CD14-positive monocyte (primary cell): ENCODE data around the gene ASB6. TPM values are rescaled to one million over a fixed set of nuclear protein-coding genes. Genes with fewer than 3 reads are reported as not detected.

Experiments used
- DNase-seq, 3 donors: peaks; one replicate each; pipeline ENCODE4 v3.0.0-alpha.2; 2011 to 2022
- H2AFZ ChIP-seq: 2 replicates; pipeline ENCODE4 v1.6.0; 2012; ENCODE audit warnings: mild to moderate bottlenecking, low read depth, low read length, inconsistent platforms; ENCODE audit not compliant: insufficient read depth, poor library complexity, severe bottlenecking
- H3K27ac ChIP-seq, 2 donors: 1 replicate in 1 of 2; 2 replicates in 1 of 2; pipeline ENCODE4 v1.5.1; 2012 to 2013; ENCODE audit warnings: low read length in 2 of 2, control low read depth in 1 of 2, inconsistent platforms in 1 of 2, low read depth in 1 of 2, mild to moderate bottlenecking in 1 of 2
- H3K27me3 ChIP-seq, 2 donors: one replicate each; pipeline versions ENCODE4 v1.6.0 to v1.6.1; 2011 to 2013; ENCODE audit warnings: low read length in 2 of 2; ENCODE audit not compliant: control insufficient read depth in 2 of 2, insufficient read depth in 2 of 2
- H3K36me3 ChIP-seq, 2 donors: replicated peaks in 1 of 2; 1 replicate in 1 of 2; 2 replicates in 1 of 2; pipeline versions ENCODE4 v1.5.1 to v1.6.1; 2012 to 2013; ENCODE audit warnings: low read length in 2 of 2, control low read depth in 1 of 2, inconsistent platforms in 1 of 2, mild to moderate bottlenecking in 1 of 2; ENCODE audit not compliant: insufficient read depth in 2 of 2, control insufficient read depth in 1 of 2
- H3K4me1 ChIP-seq, 2 donors: 1 replicate in 1 of 2; 2 replicates in 1 of 2; pipeline versions ENCODE4 v1.5.1 to v1.6.1; 2012 to 2013; ENCODE audit warnings: low read length in 2 of 2, control low read depth in 1 of 2, inconsistent platforms in 1 of 2, mild to moderate bottlenecking in 1 of 2, moderate library complexity in 1 of 2; ENCODE audit not compliant: insufficient read depth in 2 of 2, control insufficient read depth in 1 of 2
- H3K4me2 ChIP-seq: replicated peaks from 2 replicates; pipeline ENCODE3; 2012; ENCODE audit warnings: low read length, moderate library complexity, mild to moderate bottlenecking; ENCODE audit not compliant: poor library complexity, severe bottlenecking; ENCODE audit errors: extremely low read depth
- H3K4me3 ChIP-seq, 3 experiments: fragments of 200-600 bp in 1 of 3; sonication (generic) in 1 of 3; replicated peaks in 1 of 3; 1 replicate in 2 of 3; 2 replicates in 1 of 3; pipeline ENCODE4 v1.5.1; 2011 to 2013; ENCODE audit warnings: low read length in 3 of 3, mild to moderate bottlenecking in 3 of 3, control low read depth in 2 of 3, low read depth in 2 of 3, inconsistent platforms in 1 of 3, moderate library complexity in 1 of 3
- H3K79me2 ChIP-seq: 2 replicates; pipeline ENCODE4 v1.6.0; 2012; ENCODE audit warnings: mild to moderate bottlenecking, control low read depth, inconsistent platforms, low read length, moderate library complexity; ENCODE audit not compliant: insufficient read depth
- H3K9ac ChIP-seq: 2 replicates; pipeline ENCODE4 v1.6.0; 2017; ENCODE audit warnings: low read length, mild to moderate bottlenecking; ENCODE audit not compliant: insufficient read depth, poor library complexity, severe bottlenecking
- H3K9me3 ChIP-seq, 2 donors: replicated peaks in 1 of 2; 1 replicate in 1 of 2; 2 replicates in 1 of 2; pipeline versions ENCODE4 v1.5.1 to v1.6.1; 2012 to 2013; ENCODE audit warnings: low read length in 2 of 2, control low read depth in 1 of 2; ENCODE audit not compliant: control insufficient read depth in 1 of 2, insufficient read depth in 1 of 2
- H4K20me1 ChIP-seq: 2 replicates; pipeline ENCODE4 v1.6.0; 2012; ENCODE audit warnings: mild to moderate bottlenecking, low read length, control low read depth, moderate library complexity; ENCODE audit not compliant: insufficient read depth
- H3K27ac Mint-ChIP-seq, 7 donors: one replicate each; pipeline ENCODE4 v1.8.0; 2020; ENCODE audit warnings: mild to moderate bottlenecking in 7 of 7, mixed read lengths in 7 of 7, moderate library complexity in 6 of 7, inconsistent platforms in 2 of 7
- H3K27me3 Mint-ChIP-seq, 3 donors: one replicate each; pipeline ENCODE4 v1.8.0; 2021 to 2022; ENCODE audit warnings: low read depth in 3 of 3, mild to moderate bottlenecking in 3 of 3, mixed read lengths in 3 of 3, moderate library complexity in 3 of 3, inconsistent platforms in 1 of 3
- H3K36me3 Mint-ChIP-seq, 2 donors: one replicate each; pipeline ENCODE4 v1.8.0; 2020; ENCODE audit warnings: mixed read lengths in 2 of 2, inconsistent platforms in 1 of 2, mild to moderate bottlenecking in 1 of 2
- H3K4me1 Mint-ChIP-seq: one replicate; pipeline ENCODE4 v1.8.0; 2020; ENCODE audit warnings: mild to moderate bottlenecking, mixed read lengths
- H3K4me3 Mint-ChIP-seq, 2 donors: one replicate each; pipeline ENCODE4 v1.8.0; 2020; ENCODE audit warnings: mild to moderate bottlenecking in 2 of 2, mixed read lengths in 2 of 2, moderate library complexity in 1 of 2
- H3K9me3 Mint-ChIP-seq, 7 donors: one replicate each; pipeline ENCODE4 v1.8.0; 2020 to 2022; ENCODE audit warnings: mixed read lengths in 7 of 7, mild to moderate bottlenecking in 6 of 7, moderate library complexity in 6 of 7, inconsistent platforms in 2 of 7
- WGBS: methylation state at CpG from one replicate; pipeline ENCODE4 v1.1.5; 2013; ENCODE audit warnings: missing lambda C conversion rate; ENCODE audit not compliant: insufficient coverage; 5-methylcytosine and 5-hydroxymethylcytosine counted together
- intact Hi-C, 2 donors: fragments of 100-400 bp; cut with micrococcal nuclease; formaldehyde crosslinking; loops; one replicate each; pipeline versions ENCODE4 v1.15.0 to v1.15.1; 2023
- polyA plus RNA-seq, 3 donors: library from polyadenylated mRNA; depleted of rRNA in 1 of 3; unstranded in 2 of 3; stranded (reverse) in 1 of 3; fragments of 300-500 nt in 2 of 3; fragments of >200 nt in 1 of 3; fragmentation: Illumina TruSeq in 2 of 3; gene quantifications; 1 replicate in 2 of 3; 2 replicates in 1 of 3; pipeline ENCODE4 v1.2.3, GENCODE V29; 2012 to 2021
- TF ChIP-seq, protein P1 (sequence below): fragments of 200-600 bp; IDR thresholded peaks from one replicate; pipeline ENCODE4 v1.8.0; 2022; ENCODE audit warnings: antibody characterized with exemption, mild to moderate bottlenecking

Gene ASB6
- polyA plus RNA-seq, 3 donors: 8.1 to 21.1 (median 10.1) TPM

DNA sequence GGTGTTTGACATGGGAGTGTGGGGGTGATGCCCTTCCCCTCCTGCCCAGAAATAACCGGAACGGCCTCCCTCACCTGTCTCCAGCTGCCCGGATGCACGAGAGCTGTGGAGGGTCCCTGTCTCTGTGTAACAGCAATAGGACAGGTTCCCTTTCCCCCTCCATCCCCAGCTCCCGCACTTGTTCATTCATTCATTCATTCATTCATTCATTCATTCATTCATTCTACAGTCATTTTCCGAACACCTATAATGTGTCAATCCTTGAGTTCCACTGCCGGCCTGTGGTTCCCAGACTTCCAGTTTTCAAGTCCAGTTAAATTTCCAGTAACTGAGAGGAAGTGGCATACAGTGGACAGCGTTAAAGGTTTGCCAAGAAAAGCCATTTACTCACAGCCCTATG lies 30.8 kb upstream of the ASB6 start:
- DNase-seq: no peak
- Histone ChIP-seq H4K20me1 (no peaks in the 10 kb centered on the region), H3K4me3 (no peak overlapping the region), H3K4me1 (no peaks in the 10 kb centered on the region), H3K27ac (no peak overlapping the region), H3K36me3 (no peaks in the 10 kb centered on the region), H2AFZ (no peak overlapping the region), H3K9me3 (no peaks in the 10 kb centered on the region), H3K27me3 (peaks cover 0 to 3% of the 10 kb centered on the region in 2 donors), H3K79me2 (no peaks in the 10 kb centered on the region), H3K9ac (no peak overlapping the region), H3K4me2 (no peak overlapping the region)
- 98% methylated on average over 6 of the region's 8 CpGs for WGBS
- Mint-ChIP-seq H3K36me3 (no peaks in the 10 kb centered on the region), H3K27ac (peak overlapping the region in 1 of 7 donors; percentile 71), H3K9me3 (peaks cover 0 to 8% (median 0%) of the 10 kb centered on the region in 7 donors), H3K4me1 (no peaks in the 10 kb centered on the region), H3K4me3 (no peak overlapping the region), H3K27me3 (peaks cover 14 to 39% (median 32%) of the 10 kb centered on the region in 3 donors)
- intact Hi-C loops: no loop called here
- TF ChIP-seq, protein P1, sequence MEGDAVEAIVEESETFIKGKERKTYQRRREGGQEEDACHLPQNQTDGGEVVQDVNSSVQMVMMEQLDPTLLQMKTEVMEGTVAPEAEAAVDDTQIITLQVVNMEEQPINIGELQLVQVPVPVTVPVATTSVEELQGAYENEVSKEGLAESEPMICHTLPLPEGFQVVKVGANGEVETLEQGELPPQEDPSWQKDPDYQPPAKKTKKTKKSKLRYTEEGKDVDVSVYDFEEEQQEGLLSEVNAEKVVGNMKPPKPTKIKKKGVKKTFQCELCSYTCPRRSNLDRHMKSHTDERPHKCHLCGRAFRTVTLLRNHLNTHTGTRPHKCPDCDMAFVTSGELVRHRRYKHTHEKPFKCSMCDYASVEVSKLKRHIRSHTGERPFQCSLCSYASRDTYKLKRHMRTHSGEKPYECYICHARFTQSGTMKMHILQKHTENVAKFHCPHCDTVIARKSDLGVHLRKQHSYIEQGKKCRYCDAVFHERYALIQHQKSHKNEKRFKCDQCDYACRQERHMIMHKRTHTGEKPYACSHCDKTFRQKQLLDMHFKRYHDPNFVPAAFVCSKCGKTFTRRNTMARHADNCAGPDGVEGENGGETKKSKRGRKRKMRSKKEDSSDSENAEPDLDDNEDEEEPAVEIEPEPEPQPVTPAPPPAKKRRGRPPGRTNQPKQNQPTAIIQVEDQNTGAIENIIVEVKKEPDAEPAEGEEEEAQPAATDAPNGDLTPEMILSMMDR: no peak

DNA sequence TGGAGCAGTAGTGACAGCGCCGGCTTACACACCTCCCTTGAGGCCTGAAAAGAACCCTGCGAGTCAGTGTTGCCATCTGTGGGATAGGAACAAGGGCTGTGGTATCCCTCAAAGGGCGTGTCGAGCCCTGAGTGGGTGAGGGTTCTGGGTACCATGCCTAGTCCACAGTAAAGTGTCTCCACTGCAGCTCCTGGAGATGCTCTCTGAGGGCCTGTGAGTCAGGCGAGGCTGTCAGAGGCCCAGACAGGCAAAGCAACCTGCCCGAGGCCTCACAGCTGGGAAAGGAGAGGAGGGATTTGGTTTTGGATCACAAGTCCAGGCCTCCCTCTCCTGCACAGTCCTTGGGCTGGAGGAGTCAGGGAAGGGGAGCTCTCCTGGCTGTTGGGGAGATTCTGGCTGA lies 29.6 kb upstream of the ASB6 start:
- Mint-ChIP-seq H3K9me3 (peaks cover 0 to 8% (median 0%) of the 10 kb centered on the region in 7 donors), H3K36me3 (no peaks in the 10 kb centered on the region)
- WGBS: 72% methylated on average over 5 of the region's 7 CpGs

More for the DNA sequence above, 29.6 kb upstream of the ASB6 start:
- Histone ChIP-seq H3K27ac (no peak overlapping the region), H4K20me1 (no peaks in the 10 kb centered on the region), H3K79me2 (no peaks in the 10 kb centered on the region), H3K4me3 (no peak overlapping the region), H3K9me3 (no peaks in the 10 kb centered on the region), H3K9ac (no peak overlapping the region), H3K4me2 (no peak overlapping the region), H3K36me3 (no peaks in the 10 kb centered on the region), H2AFZ (no peak overlapping the region), H3K27me3 (peaks cover 1 to 11% of the 10 kb centered on the region in 2 donors), H3K4me1 (no peaks in the 10 kb centered on the region)
- TF ChIP-seq, protein P1: no peak
- Mint-ChIP-seq H3K4me1 (no peaks in the 10 kb centered on the region), H3K4me3 (no peak overlapping the region), H3K27ac (no peak overlapping the region), H3K27me3 (peaks cover 19 to 49% (median 43%) of the 10 kb centered on the region in 3 donors)
- no peak for DNase-seq
- intact Hi-C loops: no loop called here
